AG04450 (cell line): ENCODE results near the gene TSPAN4. TPM values are rescaled to one million over a fixed set of nuclear protein-coding genes. Genes with fewer than 3 reads are reported as not detected.

Experiments used
- CTCF ChIA-PET: fragments of 300-600, 350-600 bp; formaldehyde crosslinking; extraction: SDS; loops from one replicate; lab custom pipeline; 2022; ENCODE audit warnings: antibody characterized with exemption, inconsistent platforms; lab: Charles Lee
- POLR2A ChIA-PET: fragments of 350-600 bp; formaldehyde crosslinking; extraction: SDS; loops from one replicate; lab custom pipeline; 2021; ENCODE audit warnings: antibody characterized with exemption, inconsistent platforms; lab: Yijun Ruan, JAX
- DNase-seq: peaks from one replicate; pipeline ENCODE4 v3.0.0-alpha.2; 2011; ENCODE audit warnings: low read depth, low spot score
- H3K27ac ChIP-seq: one replicate; pipeline ENCODE4 v1.5.1; 2012; ENCODE audit warnings: low read depth, low read length, control low read depth
- H3K27me3 ChIP-seq: one replicate; pipeline ENCODE4 v1.6.0; 2012; ENCODE audit warnings: low read length; ENCODE audit not compliant: control insufficient read depth, insufficient read depth
- H3K4me3 ChIP-seq: 2 replicates; pipeline ENCODE4 v1.5.1; 2011; ENCODE audit warnings: mild to moderate bottlenecking, low read depth, low read length, control low read depth
- H3K9me3 ChIP-seq: 2 replicates; pipeline ENCODE4 v1.5.1; 2012; ENCODE audit warnings: low read length; ENCODE audit not compliant: control insufficient read depth, insufficient read depth
- polyA plus RNA-seq: library from polyadenylated mRNA; depleted of rRNA; stranded (reverse); fragments of >200 nt; gene quantifications from 2 replicates; pipeline ENCODE4 v1.2.3, GENCODE V29; 2011
- TF ChIP-seq, protein P1 (sequence below): IDR thresholded peaks from 2 replicates; pipeline ENCODE4 v1.5.1; 2011; ENCODE audit warnings: low read depth, low read length, control low read depth, inconsistent platforms

Gene TSPAN4
- polyA plus RNA-seq, 1 experiment, result 92.6 TPM

- DNase-seq, result no peak
- peak overlapping the region; percentile 31 for H3K27ac ChIP-seq
- no peaks in the 10 kb centered on the region; the same call in 1 of the 2 replicates for H3K9me3 ChIP-seq
- POLR2A ChIA-PET, result interaction anchor here (0.6 kb wide), 4 partner anchors 8 to 32 kb away, joined by 3 to 6 read pairs (median 3); no protein-coding TSS in a partner anchor
- no peaks in the 10 kb centered on the region for H3K27me3 ChIP-seq
- TF ChIP-seq, protein P1, sequence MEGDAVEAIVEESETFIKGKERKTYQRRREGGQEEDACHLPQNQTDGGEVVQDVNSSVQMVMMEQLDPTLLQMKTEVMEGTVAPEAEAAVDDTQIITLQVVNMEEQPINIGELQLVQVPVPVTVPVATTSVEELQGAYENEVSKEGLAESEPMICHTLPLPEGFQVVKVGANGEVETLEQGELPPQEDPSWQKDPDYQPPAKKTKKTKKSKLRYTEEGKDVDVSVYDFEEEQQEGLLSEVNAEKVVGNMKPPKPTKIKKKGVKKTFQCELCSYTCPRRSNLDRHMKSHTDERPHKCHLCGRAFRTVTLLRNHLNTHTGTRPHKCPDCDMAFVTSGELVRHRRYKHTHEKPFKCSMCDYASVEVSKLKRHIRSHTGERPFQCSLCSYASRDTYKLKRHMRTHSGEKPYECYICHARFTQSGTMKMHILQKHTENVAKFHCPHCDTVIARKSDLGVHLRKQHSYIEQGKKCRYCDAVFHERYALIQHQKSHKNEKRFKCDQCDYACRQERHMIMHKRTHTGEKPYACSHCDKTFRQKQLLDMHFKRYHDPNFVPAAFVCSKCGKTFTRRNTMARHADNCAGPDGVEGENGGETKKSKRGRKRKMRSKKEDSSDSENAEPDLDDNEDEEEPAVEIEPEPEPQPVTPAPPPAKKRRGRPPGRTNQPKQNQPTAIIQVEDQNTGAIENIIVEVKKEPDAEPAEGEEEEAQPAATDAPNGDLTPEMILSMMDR, result peak; percentile 46
- H3K4me3 ChIP-seq, result no peak overlapping the region
- CTCF ChIA-PET, result interaction anchor here (0.6 kb wide), 1 partner anchor 9 kb away, joined by 3 read pairs; no protein-coding TSS in a partner anchor
Observed at GRCh38 chr11:838441-839279, 4.0 kb upstream of the TSPAN4 start.

- peak overlapping the region; percentile 11 for H3K27ac ChIP-seq
- DNase-seq, result no peak
- POLR2A ChIA-PET, result interaction anchor here (0.6 kb wide), 2 partner anchors 9 to 33 kb away, joined by 3 to 6 read pairs; no protein-coding TSS in a partner anchor
- CTCF ChIA-PET, result interaction anchor here (0.6 kb wide), 1 partner anchor 25 kb away, joined by 3 read pairs; no protein-coding TSS in a partner anchor
- H3K4me3 ChIP-seq, result no peak overlapping the region
- TF ChIP-seq, protein P1, result no peak
- no peaks in the 10 kb centered on the region for H3K27me3 ChIP-seq
- no peaks in the 10 kb centered on the region; the same call in 1 of the 2 replicates for H3K9me3 ChIP-seq
Observed at GRCh38 chr11:839280-839623, 3.4 kb upstream of the TSPAN4 start.

- no peak for DNase-seq
Observed at GRCh38 chr11:839875-840617, 2.6 kb upstream of the TSPAN4 start.

DNA sequence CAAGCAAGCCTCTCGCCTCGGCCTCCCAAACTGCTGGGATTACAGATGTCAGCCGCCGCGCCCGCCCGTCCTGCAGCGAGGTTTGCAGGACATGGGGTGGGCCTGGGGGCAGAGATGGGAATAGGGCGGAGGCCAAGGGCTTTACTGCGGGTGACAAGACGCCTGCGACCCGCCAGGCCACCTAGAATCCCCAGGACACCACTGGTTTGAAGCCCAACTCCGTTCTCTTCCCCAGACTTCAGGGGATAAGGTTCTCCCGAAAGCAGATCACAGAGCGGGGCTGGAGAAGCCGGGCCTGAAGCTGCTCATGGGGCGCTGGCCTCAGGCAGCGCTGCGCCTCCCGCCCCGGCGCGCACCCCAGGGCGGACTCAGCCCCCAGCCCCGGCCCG, 677 bp upstream of the TSPAN4 start:
- CTCF ChIA-PET, result no interaction called here
- POLR2A ChIA-PET, result interaction anchor here (3.1 kb wide), 1 partner anchor 9 kb away, joined by 66 read pairs; the partner anchor contains the start of gene CD151

More at GRCh38 chr11:839875-840617, 2.6 kb upstream of the TSPAN4 start:
- Histone ChIP-seq H3K9me3 (no peaks in the 10 kb centered on the region; the same call in 1 of the 2 replicates), H3K27ac (no peak overlapping the region), H3K4me3 (peak overlapping the region; percentile 71), H3K27me3 (no peaks in the 10 kb centered on the region)
- POLR2A ChIA-PET, result interaction anchor here (1.3 kb wide), 1 partner anchor 21 kb away, joined by 6 read pairs; the partner anchor contains the start of gene PNPLA2
- TF ChIP-seq, protein P1, result peak; percentile 24
- CTCF ChIA-PET, result interaction anchor here (0.6 kb wide), 1 partner anchor 26 kb away, joined by 3 read pairs; no protein-coding TSS in a partner anchor

More for the DNA sequence above, 677 bp upstream of the TSPAN4 start:
- Histone ChIP-seq H3K9me3 (no peaks in the 10 kb centered on the region; the same call in 1 of the 2 replicates), H3K27ac (peak overlapping the region; percentile 3), H3K27me3 (no peaks in the 10 kb centered on the region), H3K4me3 (peak overlapping the region; percentile 71)
- TF ChIP-seq, protein P1, result no peak
- DNase-seq, result no peak
